Endodermal cell (in vitro differentiated cells): ENCODE data around the gene MATN3. TPM values are rescaled to one million over a fixed set of nuclear protein-coding genes. Genes with fewer than 3 reads are reported as not detected.

ENCODE experiments used
- DNase-seq: peaks from one replicate; pipeline ENCODE4 v3.0.0-alpha.2; 2017
- H3K27ac ChIP-seq: 2 replicates; pipeline ENCODE4 v1.5.1; 2013; ENCODE audit warnings: mild to moderate bottlenecking, low read depth, low read length, moderate library complexity
- H3K27me3 ChIP-seq: 2 replicates; pipeline ENCODE4 v1.6.1; 2013; ENCODE audit warnings: mild to moderate bottlenecking, low read length, moderate library complexity; ENCODE audit not compliant: insufficient read depth, control insufficient read depth, poor library complexity, severe bottlenecking
- H3K36me3 ChIP-seq: 2 replicates; pipeline ENCODE4 v1.7.0; 2013; ENCODE audit warnings: mild to moderate bottlenecking, low read length, moderate library complexity; ENCODE audit not compliant: control insufficient read depth, insufficient read depth
- H3K4me1 ChIP-seq: one replicate; pipeline ENCODE4 v1.7.0; 2013; ENCODE audit warnings: low read length; ENCODE audit not compliant: control insufficient read depth, insufficient read depth
- H3K4me3 ChIP-seq: 2 replicates; pipeline ENCODE4 v1.5.1; 2013; ENCODE audit warnings: mild to moderate bottlenecking, low read length, moderate library complexity
- H3K9ac ChIP-seq: 2 replicates; pipeline ENCODE4 v1.6.1; 2013; ENCODE audit warnings: mild to moderate bottlenecking, low read length, moderate library complexity; ENCODE audit not compliant: poor library complexity, severe bottlenecking; ENCODE audit errors: extremely low read depth
- H3K9me3 ChIP-seq: 2 replicates; pipeline ENCODE4 v1.6.1; 2013; ENCODE audit warnings: mild to moderate bottlenecking, low read length, moderate library complexity; ENCODE audit not compliant: control insufficient read depth
- H3K27ac Mint-ChIP-seq: 2 replicates; pipeline ENCODE4 v1.8.0; 2020; ENCODE audit warnings: mixed read lengths
- H3K27me3 Mint-ChIP-seq: 2 replicates; pipeline ENCODE4 v1.8.0; 2021; ENCODE audit warnings: mild to moderate bottlenecking, mixed read lengths; ENCODE audit not compliant: insufficient read depth
- H3K36me3 Mint-ChIP-seq: 2 replicates; pipeline ENCODE4 v1.8.0; 2020; ENCODE audit warnings: low read depth, mixed read lengths
- H3K4me1 Mint-ChIP-seq: 2 replicates; pipeline ENCODE4 v1.8.0; 2020; ENCODE audit warnings: mixed read lengths
- H3K4me3 Mint-ChIP-seq: 2 replicates; pipeline ENCODE4 v1.8.0; 2020; ENCODE audit warnings: mild to moderate bottlenecking, moderate library complexity, mixed read lengths
- H3K9me3 Mint-ChIP-seq: 2 replicates; pipeline ENCODE4 v1.8.0; 2020; ENCODE audit warnings: mild to moderate bottlenecking, mixed read lengths
- WGBS, 2 experiments: methylation state at CpG; one replicate each; pipeline versions ENCODE4 v1.1.5 to v1.1.7; 2013; ENCODE audit warnings: missing lambda C conversion rate in 2 of 2, mixed read lengths in 1 of 2; ENCODE audit not compliant: insufficient coverage in 1 of 2, insufficient read length in 1 of 2; 5-methylcytosine and 5-hydroxymethylcytosine counted together
- total RNA-seq, 2 donors: library from RNA; stranded (reverse); fragmentation: NEBNext Ultra II Directional in 1 of 2; extraction: Animal tissue kit (Norgen Biotek cat#: 25700) in 1 of 2; gene quantifications; 2 replicates in 1 of 2; 3 replicates in 1 of 2; pipeline ENCODE4 v1.2.1, GENCODE V29; 2021
- TF ChIP-seq, protein P1 (sequence below): fragments of 200-600 bp; sonication (generic); conservative IDR thresholded peaks from 2 replicates; pipeline ENCODE4 v1.5.0; 2021; ENCODE audit warnings: antibody characterized with exemption, mild to moderate bottlenecking

MATN3 gene
- total RNA-seq, 2 donors from 2014 or later: 38.5 to 44.7 TPM

DNA sequence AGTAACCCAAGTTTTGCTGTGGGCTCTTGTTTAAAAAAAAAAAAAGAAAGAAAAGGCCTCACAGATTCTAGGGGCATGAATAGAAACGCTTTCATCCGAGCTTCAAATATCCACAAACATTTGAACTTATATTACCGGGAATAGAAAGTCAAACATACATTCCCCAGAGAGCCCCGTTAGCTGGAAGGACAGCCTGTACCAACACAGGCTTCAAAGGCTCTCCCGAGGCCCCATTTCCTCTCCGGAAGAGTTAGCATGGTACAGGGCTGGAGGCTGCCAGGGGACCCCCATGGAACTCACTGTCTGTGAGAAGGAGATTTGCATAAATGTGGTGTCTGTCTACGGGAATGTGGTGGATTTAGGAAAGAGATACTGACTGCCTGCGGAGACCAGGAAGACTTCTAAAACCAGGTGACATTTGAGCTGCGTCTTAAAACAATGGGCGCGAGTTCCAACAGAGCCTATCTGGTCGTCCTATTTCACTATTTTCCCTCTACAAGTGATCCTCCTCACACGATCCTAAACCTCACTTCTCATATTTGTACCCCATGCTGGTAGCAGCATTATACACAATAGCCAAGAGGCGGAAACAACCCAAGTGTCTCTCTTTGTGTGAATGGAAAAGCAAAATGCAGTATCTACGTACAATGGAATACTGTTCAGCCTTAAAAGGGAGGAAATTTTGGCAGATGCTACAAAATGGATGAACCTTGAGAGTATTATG is 820 bp upstream of the MATN3 start:
- Mint-ChIP-seq H3K36me3 (no peaks in the 10 kb centered on the region), H3K4me3 (peak overlapping the region; percentile 66), H3K9me3 (peaks cover 6% of the 10 kb centered on the region), H3K4me1 (peaks cover 22% of the 10 kb centered on the region), H3K27ac (peak overlapping the region; percentile 84), H3K27me3 (peaks cover 12% of the 10 kb centered on the region)
- TF ChIP-seq, protein P1, sequence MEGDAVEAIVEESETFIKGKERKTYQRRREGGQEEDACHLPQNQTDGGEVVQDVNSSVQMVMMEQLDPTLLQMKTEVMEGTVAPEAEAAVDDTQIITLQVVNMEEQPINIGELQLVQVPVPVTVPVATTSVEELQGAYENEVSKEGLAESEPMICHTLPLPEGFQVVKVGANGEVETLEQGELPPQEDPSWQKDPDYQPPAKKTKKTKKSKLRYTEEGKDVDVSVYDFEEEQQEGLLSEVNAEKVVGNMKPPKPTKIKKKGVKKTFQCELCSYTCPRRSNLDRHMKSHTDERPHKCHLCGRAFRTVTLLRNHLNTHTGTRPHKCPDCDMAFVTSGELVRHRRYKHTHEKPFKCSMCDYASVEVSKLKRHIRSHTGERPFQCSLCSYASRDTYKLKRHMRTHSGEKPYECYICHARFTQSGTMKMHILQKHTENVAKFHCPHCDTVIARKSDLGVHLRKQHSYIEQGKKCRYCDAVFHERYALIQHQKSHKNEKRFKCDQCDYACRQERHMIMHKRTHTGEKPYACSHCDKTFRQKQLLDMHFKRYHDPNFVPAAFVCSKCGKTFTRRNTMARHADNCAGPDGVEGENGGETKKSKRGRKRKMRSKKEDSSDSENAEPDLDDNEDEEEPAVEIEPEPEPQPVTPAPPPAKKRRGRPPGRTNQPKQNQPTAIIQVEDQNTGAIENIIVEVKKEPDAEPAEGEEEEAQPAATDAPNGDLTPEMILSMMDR: no peak
- Histone ChIP-seq H3K9me3 (peaks cover 8% of the 10 kb centered on the region), H3K4me1 (peaks cover 3% of the 10 kb centered on the region), H3K9ac (peak overlapping the region; percentile 83), H3K36me3 (no peaks in the 10 kb centered on the region), H3K27me3 (peaks cover 5% of the 10 kb centered on the region), H3K27ac (no peak overlapping the region), H3K4me3 (peak overlapping the region; percentile 83)
- WGBS, 2 experiments: 20 to 30% methylated on average over 11 to 15 of the region's 15 CpGs
- DNase-seq: peak; percentile 75

DNA sequence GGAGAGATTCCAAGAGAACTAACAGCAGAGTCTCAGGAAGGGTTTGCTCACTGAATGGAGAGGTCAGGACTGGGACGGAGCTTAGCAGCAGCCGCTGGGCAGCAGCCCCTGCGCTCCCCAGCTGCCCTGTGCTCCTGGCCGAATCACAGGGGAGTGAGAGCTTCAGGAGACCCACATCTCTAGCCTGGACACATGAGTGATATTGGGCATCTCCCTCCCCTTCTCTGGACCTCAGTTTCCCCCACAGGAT is 511 bp downstream of the MATN3 start:
- Mint-ChIP-seq H3K9me3 (peaks cover 6% of the 10 kb centered on the region), H3K4me1 (peaks cover 22% of the 10 kb centered on the region), H3K27me3 (peaks cover 12% of the 10 kb centered on the region), H3K4me3 (peak overlapping the region; percentile 66), H3K36me3 (peaks cover 4% of the 10 kb centered on the region), H3K27ac (peak overlapping the region; percentile 39)
- H3K9ac ChIP-seq: peak overlapping the region; percentile 32
- DNase-seq: no peak
- H3K27me3 ChIP-seq: peaks cover 5% of the 10 kb centered on the region
- H3K9me3 ChIP-seq: peaks cover 8% of the 10 kb centered on the region
- TF ChIP-seq, protein P1: no peak
- WGBS, 2 experiments: 63 to 64% methylated on average over 4 of the region's 4 CpGs
- H3K4me1 ChIP-seq: peaks cover 3% of the 10 kb centered on the region
- no peak overlapping the region for H3K27ac ChIP-seq
- no peaks in the 10 kb centered on the region for H3K36me3 ChIP-seq
- peak overlapping the region; percentile 74 for H3K4me3 ChIP-seq

DNA sequence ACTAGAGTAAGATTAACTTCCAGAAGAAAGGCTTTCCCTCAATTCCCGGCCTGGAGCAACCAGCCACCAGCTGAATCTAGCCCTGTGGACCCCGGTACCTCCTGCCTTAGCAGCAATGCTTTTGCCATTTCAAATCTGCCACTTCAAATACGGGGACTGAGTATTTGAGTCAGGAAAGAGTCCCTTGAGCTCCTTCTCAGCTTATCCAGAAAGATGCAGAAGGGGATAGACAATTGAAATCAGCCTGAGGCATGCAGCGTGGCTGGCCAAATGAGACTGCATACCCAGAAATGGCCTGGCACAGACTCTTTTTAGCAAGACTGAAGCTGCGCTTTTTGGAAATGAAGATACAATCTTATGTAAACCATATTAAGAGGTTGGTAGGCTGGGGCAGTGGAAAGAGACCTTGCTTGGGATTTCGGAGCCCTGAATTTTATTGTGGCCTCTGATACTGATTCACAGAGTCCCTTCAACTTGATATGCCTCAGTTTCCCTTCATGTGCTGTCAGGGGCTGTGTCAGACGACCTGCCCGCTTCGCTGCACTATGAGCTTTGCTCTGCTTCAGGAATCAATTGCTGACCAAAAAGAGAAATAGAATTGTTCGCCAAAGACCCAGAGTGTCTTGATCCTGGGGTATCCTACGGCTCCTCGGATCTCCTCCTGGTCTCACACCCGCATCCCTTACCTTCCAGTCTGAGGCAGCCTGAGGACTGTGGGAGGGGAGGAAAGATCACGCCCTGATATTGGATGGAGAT is 1.0 kb downstream of the MATN3 start:
- peak overlapping the region; percentile 39 for H3K27ac Mint-ChIP-seq
- DNase-seq: peak; percentile 48

More for the DNA sequence above, 1.0 kb downstream of the MATN3 start:
- H3K9me3 ChIP-seq: peaks cover 8% of the 10 kb centered on the region
- TF ChIP-seq, protein P1: no peak
- H3K36me3 Mint-ChIP-seq: peaks cover 8% of the 10 kb centered on the region
- H3K27ac ChIP-seq: no peak overlapping the region
- peaks cover 6% of the 10 kb centered on the region for H3K9me3 Mint-ChIP-seq
- peaks cover 3% of the 10 kb centered on the region for H3K4me1 ChIP-seq
- H3K9ac ChIP-seq: no peak overlapping the region
- WGBS, 2 experiments: 90 to 92% methylated on average over 12 to 14 of the region's 14 CpGs
- H3K36me3 ChIP-seq: no peaks in the 10 kb centered on the region
- peaks cover 22% of the 10 kb centered on the region for H3K4me1 Mint-ChIP-seq
- H3K27me3 ChIP-seq: peaks cover 5% of the 10 kb centered on the region
- H3K4me3 ChIP-seq: peak overlapping the region; percentile 74
- peaks cover 12% of the 10 kb centered on the region for H3K27me3 Mint-ChIP-seq
- H3K4me3 Mint-ChIP-seq: peak overlapping the region; percentile 66
